NCI-H69 (cell line): ENCODE data around the gene PFKFB4.
"Not testable (repeated sequence)": the region's sequence is repeated elsewhere in the genome, so short reads cannot be mapped to it uniquely, and the experiment has no call there.

Source experiments
- DNase-seq: peaks from one replicate; lab custom pipeline; 2025; lab: John Stamatoyannopoulos, UW

The PFKFB4 gene

DNA sequence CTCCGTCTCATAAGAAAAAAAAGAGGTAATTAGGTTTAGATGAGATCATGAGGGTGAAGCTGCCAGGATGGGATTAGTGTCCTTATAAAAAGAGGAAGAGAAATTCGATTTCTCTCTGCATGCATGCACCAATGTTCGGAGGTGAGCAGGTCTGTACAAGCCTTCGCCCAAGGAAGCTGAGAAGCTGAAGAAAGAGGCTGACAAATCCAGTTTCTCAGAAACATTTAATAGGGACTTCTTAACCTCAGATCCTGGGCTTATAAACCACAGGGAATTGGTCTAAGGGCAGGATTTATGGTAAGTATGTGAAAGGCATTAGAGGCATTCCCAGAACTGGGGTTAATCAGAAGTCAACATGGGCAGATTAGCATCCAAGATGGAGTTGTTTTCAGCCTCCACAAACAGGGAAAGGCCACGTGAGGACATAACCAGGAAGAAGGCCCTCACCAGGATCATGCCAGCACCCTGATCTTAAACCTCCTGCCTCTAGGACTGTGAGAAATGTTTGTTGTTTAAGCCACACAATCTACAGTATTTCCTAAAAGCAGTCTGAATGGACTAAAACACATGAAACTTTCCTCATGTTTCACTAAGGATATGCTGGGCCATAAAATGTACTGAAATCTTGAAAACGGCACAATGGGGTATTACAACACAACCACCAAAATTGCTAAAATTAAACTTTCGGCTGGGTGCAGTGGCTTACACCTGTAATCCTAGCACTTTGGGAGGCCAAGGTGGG, 64.0 kb downstream of the PFKFB4 start:
- no peak for DNase-seq

DNA sequence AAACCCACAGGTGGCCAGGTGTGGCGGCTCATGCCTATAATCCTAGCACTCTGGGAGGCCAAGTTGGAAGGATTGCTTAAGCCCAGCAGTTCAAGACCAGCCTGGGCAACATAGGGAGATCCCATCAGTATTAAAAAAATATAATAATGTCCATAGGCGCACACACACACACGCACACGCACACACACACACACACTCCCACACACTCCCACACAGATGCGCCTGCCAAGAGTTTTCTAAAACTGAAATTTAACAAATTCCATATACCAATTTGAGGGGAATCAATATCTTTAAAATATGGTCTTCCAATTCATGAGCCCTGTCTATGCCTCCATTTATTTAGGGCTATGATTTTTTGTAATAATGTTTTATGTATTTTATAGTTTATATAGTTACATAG, 69.7 kb downstream of the PFKFB4 start:
- no peak for DNase-seq

DNA sequence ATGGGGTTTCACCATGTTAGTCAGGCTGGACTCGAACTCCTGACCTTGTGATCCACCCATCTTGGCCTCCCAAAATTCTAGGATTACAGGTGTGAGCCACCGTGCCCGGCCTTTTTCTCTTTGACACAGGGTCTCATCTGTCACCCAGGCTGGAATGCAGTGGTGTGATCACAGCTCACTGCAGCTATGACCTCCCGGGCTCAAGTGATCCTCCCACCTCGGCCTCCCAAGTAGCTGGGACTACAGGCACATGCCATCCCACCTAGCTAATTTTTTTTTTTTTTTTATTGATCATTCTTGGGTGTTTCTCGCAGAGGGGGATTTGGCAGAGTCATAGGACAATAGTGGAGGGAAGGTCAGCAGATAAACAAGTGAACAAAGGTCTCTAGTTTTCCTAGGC, 73.8 kb downstream of the PFKFB4 start:
- not testable (repeated sequence) for DNase-seq

DNA sequence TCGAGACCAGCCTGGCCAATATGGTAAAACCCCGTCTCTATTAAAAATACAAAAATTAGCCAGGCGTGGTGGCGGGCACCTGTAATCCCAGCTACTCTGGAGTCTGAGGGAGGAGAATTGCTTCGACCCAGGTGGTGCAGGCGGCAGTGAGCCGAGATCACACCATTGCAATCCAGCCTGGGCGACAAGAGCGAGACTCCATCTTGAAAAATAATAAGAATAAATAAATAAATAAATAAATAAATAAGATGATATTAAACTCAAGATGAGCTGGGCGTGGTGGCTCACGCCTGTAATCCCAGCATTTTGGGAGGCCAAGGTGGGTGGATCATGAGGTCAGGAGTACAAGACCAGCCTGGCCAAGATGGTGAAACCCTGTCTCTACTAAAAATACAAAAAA, 75.7 kb downstream of the PFKFB4 start:
- not testable (repeated sequence) for DNase-seq

DNA sequence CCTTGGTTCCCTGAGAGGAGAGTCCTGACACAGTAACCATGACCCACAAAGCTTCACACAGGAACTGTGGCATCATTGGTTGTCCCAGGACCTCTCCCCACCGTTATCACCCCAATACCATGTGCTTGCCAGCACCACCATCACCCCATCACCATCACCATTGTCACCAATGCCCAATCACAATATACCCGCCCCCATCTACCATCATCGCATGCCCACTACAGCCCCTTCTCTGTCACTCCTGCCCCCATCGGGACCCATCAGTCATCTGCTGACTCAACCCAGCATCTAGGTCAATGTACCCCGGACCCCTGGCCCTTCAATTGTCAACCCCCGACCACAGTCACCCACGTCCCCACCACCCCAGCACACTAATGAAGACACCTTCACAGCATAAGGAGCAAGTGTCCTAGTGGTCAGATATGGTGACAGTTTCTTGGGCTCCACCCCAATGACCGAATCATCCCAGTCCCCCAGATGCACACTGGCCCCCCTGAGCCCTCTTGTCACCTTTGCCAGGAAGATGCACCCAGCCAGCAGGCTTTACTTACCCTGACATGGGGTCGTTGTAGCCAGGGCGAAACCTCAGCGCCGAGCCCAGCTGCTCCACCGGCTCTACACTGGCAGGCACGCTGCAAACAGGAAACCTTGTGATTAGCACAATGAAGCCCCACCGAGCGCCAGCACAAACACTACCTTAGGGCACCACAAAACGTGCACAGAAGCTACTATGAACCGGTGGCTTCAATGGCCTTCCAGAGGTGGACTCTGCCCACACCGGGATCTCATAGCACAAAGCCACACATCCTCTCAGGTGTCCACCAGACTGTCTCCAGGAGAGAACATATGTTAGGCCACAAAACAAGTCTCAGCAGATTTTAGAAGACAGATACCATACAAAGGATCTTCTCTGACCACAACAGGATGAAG, 77.7 kb downstream of the PFKFB4 start:
- DNase-seq: peak; percentile 62

DNA sequence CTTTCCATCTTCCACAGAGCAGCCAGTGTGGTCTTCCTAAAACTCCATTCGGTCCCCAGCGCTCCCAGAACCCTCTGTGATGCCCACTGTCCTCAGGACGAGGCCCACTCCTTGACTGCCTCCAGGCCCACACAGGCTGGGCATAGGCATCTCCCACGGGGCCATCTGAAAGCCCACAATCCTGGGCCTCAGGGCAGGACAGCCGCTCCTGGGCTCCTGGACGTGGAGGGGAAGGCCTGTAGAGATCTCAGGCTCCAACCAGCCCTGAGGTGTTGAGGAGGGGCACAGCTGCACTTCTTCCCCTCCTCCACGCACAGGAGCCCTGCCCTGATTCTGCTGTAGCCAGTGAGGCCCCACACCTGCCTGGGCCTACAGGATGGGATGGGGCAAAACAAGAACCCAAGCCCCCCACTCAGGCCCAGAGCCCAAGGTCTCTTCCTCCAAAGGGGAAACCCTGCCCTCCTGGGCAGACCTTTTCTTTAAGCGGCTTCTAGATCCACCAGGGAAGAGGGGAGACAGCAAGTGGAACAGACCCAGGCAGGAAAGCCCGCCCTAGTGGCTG, 78.6 kb downstream of the PFKFB4 start:
- DNase-seq: no peak

DNA sequence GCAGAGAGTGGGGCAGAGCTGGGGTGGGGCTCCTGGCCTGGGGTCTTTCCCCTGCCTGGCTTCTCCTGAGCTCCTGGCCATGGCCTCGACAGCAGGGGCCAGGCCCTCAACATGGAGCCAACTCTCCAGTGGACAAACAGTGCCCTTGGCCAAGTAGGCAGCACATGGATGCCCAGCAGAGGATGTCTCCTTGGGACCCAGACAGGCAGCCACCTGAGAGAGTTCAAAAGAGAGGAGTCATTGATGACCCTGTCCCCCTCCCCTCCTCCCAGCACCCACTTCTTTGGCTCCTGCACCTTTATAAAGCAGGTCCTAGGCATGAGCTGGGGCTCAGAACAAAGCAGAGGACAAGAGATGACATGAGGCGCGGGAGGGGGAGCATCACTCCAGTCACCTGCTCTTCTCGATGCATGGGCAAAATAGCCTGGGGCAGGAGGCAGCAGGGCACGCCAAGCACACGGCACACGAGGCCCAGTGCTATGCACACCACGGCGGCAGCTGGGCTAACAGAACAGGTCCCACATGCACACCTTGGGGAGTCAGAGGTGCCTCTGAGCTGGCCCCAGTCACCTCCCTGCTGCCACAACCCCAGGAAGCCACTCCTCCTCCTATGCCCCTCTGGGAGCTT, 80.1 kb downstream of the PFKFB4 start:
- peak; percentile 81 for DNase-seq

DNA sequence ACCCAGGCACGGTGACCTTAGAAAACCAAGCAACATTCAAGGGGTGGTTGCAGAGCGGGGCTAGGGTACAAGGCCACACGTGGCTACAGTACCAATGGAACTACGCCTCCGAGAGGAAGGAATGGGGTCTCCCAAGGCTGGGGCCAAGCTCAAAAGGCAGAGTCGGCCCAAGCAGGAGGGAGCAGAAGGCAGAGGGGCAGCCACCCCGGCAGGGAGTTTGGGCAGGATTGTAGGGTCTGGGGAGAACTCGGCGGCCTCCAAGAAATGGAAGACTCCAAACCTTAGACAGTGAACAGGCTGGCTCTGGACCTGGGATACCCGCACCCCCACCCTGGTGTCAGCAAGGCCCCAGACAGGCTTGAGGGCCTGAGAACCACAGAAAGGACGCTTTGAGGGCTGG, 81.4 kb downstream of the PFKFB4 start:
- no peak for DNase-seq

DNA sequence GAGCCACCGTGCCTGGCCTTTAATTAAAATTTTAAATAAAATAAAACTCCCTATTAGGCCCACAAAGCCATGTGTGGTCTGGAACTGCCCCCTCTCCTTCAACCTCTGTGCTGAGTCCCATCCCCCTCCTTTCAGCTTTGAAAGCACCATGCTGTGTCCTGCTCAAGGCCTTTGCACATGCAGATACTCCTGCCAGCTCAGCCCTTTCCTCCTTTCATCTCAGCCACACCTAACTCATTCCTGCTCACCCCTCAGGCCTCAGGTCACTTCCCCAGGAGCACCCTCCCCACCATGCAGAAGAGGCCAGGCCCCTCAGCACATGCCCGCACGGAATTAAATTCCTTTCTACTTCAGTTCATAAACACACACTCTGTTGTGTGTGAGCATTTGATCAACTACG, 82.0 kb downstream of the PFKFB4 start:
- peak; percentile 30 for DNase-seq

DNA sequence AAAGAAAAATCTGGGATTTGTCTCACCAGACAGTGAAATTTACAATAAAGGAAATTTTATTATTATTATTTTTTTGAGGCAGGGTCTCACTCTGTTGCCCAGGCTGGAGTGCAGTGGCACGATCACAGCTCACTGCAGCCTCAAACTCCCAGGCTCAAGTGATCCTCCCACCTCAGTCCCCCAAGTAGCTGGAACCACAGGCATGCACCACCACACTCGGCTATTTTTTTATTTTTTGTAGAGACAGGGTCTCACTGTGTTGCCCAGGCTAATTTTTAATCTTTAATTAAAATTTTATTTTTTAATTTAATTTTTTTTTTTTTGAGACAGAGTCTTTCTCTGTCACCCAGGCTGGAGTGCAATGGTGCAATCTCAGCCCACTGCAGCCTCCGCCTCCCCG, 82.6 kb downstream of the PFKFB4 start:
- DNase-seq: not testable (repeated sequence)

DNA sequence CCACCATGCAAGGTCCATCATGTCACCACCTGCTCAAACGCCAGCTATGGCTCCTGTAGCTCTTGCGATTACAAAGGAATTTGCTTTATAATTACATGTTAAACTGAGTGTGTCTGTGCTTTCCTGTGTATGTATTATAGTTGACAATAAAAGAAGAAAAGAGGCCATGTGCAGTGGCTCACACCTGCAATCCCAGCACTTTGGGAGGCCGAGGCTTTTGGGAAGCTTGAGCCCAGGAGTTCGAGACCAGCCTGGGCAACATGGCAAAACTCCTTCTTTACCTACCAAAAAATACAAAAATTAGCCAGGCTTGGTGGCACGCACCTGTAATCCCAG, 83.0 kb downstream of the PFKFB4 start:
- DNase-seq: peak; percentile 88

DNA sequence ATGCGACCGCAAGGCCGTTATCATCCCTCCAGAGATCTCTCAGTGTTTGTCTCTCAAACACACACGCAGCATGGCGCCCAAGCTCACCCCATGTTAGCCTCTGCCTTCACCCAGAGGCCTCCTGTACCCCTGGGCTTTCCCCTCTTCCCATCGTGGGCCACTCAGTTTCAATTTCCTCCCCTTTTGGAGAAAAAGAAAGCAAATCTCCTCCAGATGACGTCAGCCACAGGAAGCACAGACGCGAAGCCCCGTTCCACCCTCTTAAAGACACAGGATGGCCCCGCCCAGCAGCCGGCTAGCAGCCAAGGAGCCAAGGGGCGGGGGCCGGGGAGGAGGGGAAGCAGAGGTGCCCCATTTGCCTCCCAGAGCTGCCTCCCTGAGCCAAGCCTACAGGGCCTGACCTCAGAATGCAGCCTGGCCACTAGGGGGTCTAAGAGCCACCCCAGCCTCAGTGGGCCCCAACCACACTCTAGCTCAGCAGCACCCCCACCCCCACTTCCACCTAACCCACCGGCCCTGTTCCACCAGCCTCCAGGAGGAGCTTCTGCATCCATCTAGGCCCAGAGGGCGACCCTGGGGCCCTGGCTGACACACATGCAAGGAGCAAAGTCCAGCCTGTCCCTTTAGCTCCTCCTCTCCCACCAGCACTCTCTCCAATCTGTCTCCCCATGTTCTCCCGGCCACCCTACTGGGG, 83.5 kb downstream of the PFKFB4 start:
- peak; percentile 93 for DNase-seq

DNA sequence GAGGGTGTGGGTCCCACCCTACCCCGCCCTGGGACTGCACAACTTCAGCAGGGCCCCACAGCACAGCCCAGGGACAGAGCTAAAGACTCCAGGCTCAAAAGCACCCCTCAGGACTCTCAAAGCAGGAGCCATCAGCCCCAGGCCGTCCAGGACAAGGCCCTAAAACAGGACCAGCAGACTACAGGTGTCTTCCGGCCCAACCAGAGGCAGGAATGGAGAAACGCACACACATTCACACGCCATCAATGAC, 84.0 kb downstream of the PFKFB4 start:
- no peak for DNase-seq

DNA sequence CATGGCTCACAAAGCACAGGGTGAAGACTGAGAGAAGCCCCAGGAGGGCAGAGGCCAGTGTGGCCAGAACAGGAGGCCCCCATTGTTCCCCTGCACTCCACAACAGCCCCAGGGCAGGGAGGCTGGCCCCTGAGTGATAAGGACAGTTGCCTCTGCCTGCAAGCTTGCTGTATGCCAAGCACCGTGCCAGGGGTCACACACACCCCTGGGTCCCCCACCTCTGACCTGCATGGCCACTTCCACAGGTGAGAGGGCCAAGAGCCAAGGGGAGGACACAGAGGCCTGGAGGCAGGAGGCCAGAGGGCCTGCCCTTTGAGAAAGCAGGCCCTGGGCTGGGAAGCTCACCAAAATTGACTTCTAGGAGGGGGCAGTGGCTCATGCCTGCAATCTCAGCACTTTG, 86.3 kb downstream of the PFKFB4 start:
- DNase-seq: no peak

DNA sequence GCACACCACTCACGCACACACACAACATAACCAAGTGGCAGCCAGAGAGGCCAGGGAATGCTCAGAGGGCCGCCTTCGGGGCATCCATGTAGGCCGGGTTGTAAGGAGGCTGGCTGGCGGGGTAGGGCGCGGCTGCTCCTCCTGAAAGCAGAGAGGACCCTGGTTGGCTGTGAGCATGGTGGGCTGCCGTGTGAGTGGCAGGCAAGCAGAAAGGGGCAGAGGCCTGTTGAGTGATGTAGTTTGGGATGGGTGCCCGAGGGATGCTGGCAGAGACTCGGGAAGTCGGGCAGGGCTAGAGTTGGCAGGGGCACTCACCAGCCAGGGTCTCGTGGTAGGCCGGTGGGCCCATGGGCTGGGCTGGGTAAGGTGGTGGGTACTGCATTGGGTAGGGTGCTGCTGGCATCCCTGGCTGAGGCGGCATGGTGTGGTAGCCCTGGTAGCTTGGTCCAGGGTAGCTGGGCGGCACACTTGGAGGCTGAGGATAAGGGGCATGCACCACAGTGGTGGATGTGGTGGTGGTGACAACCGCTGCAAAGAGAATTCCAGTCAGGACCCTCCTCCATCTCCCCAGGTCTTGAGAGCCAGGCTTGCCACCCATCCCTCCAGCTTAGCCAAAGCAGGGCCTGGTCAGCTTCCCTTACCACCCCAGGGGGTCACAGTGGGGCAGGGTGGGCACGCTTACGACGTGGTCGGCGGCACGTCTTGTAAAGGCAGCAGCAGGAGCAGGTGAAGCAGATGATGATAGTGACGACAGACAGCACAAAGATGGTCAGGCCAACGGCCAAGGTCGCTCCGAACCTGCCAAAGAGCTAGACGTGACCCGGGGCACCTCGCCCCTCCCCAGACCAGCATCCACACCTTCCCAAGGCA, 87.3 kb downstream of the PFKFB4 start:
- DNase-seq: no peak

DNA sequence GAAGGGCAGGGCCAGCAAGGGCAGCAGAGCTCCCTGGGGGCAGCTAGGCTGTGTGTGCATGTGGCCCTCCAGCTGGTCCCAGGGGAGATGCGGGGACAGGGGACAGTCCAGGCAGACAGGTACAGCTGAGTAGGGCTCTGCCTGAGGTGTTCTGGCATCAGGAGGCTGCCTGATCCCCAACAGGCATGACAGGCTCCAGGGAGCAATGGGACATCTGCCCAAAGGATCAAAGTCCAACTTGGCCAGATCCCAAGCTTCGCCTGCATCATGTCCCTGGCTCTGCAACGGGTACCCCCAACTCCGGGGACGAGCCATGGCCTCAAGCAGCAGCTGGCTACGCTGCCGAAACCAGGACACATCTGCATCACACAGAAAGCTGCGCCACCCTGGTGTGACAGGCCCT, 88.3 kb downstream of the PFKFB4 start:
- DNase-seq: no peak
